HL-60 (cell line): ENCODE data around the gene POC1B.

ENCODE experiments used
- DNase-seq, 2 experiments: peaks; one replicate each; pipeline ENCODE4 v3.0.0-alpha.2; 2010 to 2020; ENCODE audit warnings: low read depth in 1 of 2, low spot score in 1 of 2
- H3K27ac ChIP-seq: fragments of 250-450 bp; sonication (Bioruptor Pico); replicated peaks from 2 replicates; pipeline ENCODE4 v1.5.1; 2020; ENCODE audit warnings: mild to moderate bottlenecking, moderate library complexity
- H3K27me3 ChIP-seq: fragments of 250-450 bp; sonication (Bioruptor Pico); 2 replicates; pipeline ENCODE4 v1.5.1; 2021; ENCODE audit warnings: mild to moderate bottlenecking, moderate library complexity; ENCODE audit not compliant: insufficient read depth, poor library complexity, severe bottlenecking
- H3K4me3 ChIP-seq: replicated peaks from 2 replicates; pipeline ENCODE4 v1.5.1; 2011; ENCODE audit warnings: mild to moderate bottlenecking, control low read depth, low read length; ENCODE audit not compliant: insufficient read depth
- CTCF ChIP-seq: IDR thresholded peaks from one replicate; pipeline ENCODE4 v1.5.1; 2011; ENCODE audit warnings: low read length, control low read depth, inconsistent platforms; ENCODE audit not compliant: insufficient read depth
- GABPA ChIP-seq: IDR thresholded peaks from 2 replicates; pipeline ENCODE4 v1.6.1; 2012; ENCODE audit warnings: low read depth
- POLR2AphosphoS5 ChIP-seq: IDR thresholded peaks from 2 replicates; pipeline ENCODE4 v1.6.1; 2012; ENCODE audit warnings: low read depth
- REST ChIP-seq: IDR thresholded peaks from 2 replicates; pipeline ENCODE4 v1.6.1; 2012; ENCODE audit warnings: low read depth; ENCODE audit not compliant: insufficient replicate concordance
- SPI1 ChIP-seq: IDR thresholded peaks from 2 replicates; pipeline ENCODE4 v1.6.1; 2012; ENCODE audit warnings: low read depth, mild to moderate bottlenecking, borderline replicate concordance

POC1B gene

GRCh38 chr12:89414851-89415250, 111.0 kb downstream of the POC1B start:
- H3K27ac ChIP-seq = no peak overlapping the region
- TF ChIP-seq POLR2AphosphoS5 = no peak
- no peak for TF ChIP-seq SPI1
- no peak for TF ChIP-seq GABPA
- TF ChIP-seq CTCF = no peak
- TF ChIP-seq REST = no peak

GRCh38 chr12:89414322-89414721, 111.5 kb downstream of the POC1B start:
- Histone ChIP-seq H3K27me3 (no peaks in the 10 kb centered on the region), H3K27ac (no peak overlapping the region), H3K4me3 (no peak overlapping the region)
- no peak for DNase-seq
- no peak for TF ChIP-seq SPI1
- TF ChIP-seq GABPA = no peak
- TF ChIP-seq CTCF = no peak
- TF ChIP-seq REST = no peak
- TF ChIP-seq POLR2AphosphoS5 = no peak

More at GRCh38 chr12:89414851-89415250, 111.0 kb downstream of the POC1B start:
- H3K4me3 ChIP-seq = no peak overlapping the region
- no peak for DNase-seq
- no peaks in the 10 kb centered on the region for H3K27me3 ChIP-seq

- Histone ChIP-seq H3K27ac (no peak overlapping the region), H3K27me3 (no peaks in the 10 kb centered on the region), H3K4me3 (no peak overlapping the region)
- DNase-seq = no peak
- TF ChIP-seq SPI1 = no peak
- no peak for TF ChIP-seq CTCF
- TF ChIP-seq POLR2AphosphoS5 = no peak
- TF ChIP-seq REST = no peak
- no peak for TF ChIP-seq GABPA
Measured at GRCh38 chr12:89413234-89413633, 112.6 kb downstream of the POC1B start.
